SK-N-SH treated with all-trans-retinoic acid at 6 μM for 48 hours (cell line): ENCODE results near the gene STOML2.

Experiments
- ZFP30 ChIP-seq: fragments of 450-650 bp; formaldehyde crosslinking; IDR thresholded peaks from 2 replicates; pipeline ENCODE4 v1.5.0; 2022; ENCODE audit warnings: mild to moderate bottlenecking, moderate library complexity
- ZNF8 ChIP-seq: fragments of 450-650 bp; formaldehyde crosslinking; IDR thresholded peaks from 2 replicates; pipeline ENCODE4 v1.5.0; 2020; ENCODE audit warnings: mild to moderate bottlenecking, moderate library complexity

DNA sequence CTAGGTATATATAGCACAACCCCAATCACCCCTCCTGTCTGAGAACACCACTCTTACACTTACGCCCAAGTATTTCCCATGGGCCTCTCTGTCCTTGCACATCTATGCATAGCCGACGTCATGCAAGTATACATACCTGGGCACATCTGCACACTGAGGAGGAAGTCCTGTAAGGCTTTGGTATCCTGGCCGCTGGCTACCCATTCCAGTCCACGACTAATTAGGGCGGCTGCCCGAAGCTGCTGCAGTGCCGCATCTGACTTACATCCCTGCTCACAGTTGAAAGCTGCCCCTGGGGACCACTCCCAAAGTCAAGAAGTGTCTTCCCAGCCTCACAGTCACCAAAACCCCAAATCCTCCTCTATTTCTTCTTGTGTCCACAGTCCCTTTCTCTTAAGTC is 28.1 kb downstream of the STOML2 start:
- TF ChIP-seq ZNF8 (no peak), ZFP30 (CRISPR knock-in tag) (no peak)
